Activated gamma-delta T cell treated with anti-CD3 and anti-CD28 coated beads, Interleukin-2, amount 50 U/mL, for 16 hours (primary cell): ENCODE results near the gene AGBL1.
"Not testable (repeated sequence)": the region's sequence is repeated elsewhere in the genome, so short reads cannot be mapped to it uniquely, and the experiment has no call there.

ENCODE experiments used
- DNase-seq: peaks from one replicate; pipeline ENCODE4 v3.0.0-alpha.2; 2020; ENCODE audit warnings: low read depth

Gene AGBL1

DNA sequence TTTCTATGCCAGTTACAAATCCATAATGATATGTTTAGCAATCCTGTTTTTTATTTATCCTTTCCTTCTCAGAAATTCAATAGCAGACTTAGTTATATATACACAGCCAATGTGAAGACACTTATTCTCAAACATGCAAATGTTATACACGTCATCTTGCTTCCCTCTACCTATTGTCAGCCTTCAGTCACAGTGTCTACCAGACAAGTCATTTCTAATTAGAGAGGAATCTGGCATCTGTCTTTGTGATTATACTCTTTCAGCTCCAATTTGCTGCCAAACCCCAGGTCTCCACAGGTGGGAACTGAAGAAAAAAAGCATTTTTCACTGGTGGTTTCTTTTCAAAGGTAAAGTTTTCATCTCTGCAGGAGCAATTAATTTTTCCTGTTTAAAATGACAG lies 793.1 kb downstream of the AGBL1 start:
- no peak for DNase-seq

DNA sequence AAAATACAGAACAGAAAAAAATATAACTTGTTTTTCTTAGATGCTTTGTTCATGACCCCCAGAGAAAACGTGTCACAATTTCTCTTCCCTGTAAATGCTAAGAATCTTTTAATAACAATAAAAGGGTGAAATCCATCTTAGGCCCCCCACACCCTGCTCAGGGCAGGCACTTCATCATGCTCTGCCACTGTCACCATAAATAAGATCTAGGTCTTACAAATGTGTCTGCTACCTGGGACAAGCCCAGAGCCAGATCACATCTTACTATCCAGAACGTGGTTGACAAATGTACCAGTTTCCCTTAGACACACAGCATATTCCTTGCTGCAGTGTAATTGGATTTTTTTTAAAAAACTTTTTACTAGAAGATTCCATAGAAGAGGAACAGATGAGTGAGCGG lies 795.4 kb downstream of the AGBL1 start:
- no peak for DNase-seq

DNA sequence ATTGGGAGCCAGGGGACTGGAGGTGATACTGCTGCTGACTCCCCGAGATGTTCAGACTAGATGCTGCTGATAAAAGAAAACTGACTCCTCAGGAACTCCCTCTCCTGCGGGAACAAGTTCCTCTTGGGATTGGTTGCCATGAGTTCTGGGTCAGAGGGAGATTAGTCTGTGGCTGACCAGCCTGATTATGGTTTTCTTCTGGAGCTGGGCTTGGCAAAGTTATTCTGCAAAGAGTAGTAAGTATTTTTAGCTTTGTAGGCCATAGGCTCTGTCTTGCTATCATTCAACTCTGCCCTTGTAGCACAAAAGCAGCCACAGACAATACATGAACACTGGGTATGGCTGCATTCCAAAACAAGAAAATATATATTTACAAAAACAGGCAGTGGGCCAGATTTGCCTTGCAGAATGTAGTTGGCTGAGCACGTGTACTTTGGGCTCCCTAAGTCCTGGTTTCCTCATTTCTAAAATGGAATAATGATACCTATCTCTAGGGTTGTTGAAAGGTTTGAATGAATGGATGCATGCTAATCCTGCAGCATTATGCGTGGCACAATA lies 796.8 kb downstream of the AGBL1 start:
- no peak for DNase-seq

DNA sequence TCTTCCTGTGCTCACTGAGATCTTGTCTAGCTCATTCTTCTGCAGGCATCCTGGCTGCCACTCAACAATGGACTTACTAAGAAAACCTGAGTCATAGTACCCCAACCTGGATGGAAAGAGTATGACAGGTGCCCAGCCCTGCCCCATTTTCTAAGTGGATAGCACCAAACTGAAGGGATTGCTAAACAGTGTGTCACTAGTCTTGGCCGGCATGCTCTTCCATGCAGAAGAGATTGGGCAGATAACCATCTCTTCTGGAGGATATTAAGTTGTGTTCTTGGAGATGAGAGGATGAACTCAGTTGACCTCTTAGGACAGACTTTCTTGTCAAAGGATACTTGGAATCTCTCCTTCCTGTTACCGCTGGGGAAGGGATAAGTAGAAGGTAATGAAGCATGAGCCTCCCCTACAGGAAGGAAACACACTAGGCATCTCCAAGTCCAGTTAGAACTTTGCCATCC lies 797.5 kb downstream of the AGBL1 start:
- no peak for DNase-seq

DNA sequence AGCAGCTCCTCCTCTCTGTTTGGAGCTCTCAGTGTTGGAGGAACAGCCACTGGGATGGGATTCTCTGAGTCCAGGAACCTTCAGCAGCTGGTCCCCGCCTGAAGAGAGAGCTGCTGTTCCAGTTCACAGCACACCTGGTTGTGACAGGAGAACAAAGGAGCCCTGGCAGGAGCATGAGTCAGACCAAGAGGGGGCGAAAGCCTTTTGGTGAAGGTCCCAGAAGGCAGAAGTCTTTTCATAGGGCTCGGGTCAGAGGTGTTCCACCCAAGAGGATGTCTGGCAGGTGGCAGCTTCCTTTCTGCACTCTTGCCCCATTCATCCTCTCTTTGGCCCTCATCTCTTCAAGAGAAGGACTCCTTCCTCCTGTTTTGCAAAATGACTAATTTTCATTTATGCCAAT lies 799.2 kb downstream of the AGBL1 start:
- not testable (repeated sequence) for DNase-seq

DNA sequence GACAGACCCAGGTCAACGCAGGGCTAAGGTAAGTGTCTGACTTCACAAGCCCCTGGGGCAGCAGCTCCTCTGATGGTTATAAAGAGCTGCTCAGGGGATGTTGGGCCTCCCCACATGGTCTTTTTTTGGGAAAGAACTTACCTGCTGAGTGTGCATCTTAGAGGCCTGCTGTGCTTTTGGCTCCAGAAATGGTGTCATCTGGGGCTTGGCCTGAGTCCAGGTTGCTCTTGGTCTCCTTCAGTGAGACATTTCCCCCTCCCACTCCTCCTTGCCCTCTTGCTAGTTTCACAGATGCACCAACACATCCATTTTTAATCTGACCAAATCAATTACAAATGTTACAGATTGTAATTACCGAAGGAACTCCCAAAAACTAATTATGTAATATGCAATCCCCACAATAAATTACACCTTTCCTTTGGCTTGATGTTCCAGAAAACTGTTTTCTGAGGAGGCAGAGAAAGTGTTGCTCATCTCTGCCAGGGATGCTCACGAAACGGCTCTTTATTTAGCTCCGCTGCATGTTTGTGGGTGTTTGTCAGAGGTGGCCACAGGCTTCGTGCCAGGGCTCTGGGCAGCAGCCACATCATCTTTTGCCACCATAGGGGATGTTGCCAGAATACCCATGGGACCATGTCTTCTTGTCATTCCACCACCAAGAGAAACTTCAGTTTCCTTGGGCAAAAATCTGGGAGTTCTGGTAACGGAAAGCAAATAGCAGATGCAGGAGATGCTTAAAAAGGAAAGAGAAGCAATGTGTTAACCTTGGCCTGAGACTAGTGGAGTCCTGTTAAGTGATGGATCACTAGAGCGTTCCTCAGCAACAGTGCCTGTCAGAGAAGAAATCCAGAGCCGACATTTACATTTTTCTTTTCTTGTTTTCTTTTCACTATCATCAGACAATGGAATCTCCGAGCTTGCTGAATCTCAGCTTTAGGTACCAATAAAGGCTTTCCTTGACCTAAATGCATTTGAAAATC lies 799.9 kb downstream of the AGBL1 start:
- DNase-seq, result no peak

DNA sequence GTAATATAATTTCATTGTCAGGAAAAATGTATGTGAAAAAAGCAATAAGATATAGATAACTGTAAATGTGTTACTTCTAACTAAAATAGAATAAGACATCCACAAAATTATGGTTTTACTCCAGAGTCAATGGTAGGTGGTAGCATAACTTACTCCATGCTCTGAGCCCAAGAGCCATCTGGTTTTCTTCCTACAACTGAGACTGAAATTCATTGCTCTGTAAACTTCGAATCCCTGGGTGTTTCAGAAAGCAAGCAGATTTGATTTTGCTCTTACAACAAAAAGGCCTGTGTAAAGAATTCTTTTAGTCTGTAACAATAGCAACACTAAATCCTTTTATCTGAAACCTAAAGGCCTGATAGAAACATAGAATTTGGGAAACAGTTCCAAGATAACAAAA lies 805.9 kb downstream of the AGBL1 start:
- no peak for DNase-seq

DNA sequence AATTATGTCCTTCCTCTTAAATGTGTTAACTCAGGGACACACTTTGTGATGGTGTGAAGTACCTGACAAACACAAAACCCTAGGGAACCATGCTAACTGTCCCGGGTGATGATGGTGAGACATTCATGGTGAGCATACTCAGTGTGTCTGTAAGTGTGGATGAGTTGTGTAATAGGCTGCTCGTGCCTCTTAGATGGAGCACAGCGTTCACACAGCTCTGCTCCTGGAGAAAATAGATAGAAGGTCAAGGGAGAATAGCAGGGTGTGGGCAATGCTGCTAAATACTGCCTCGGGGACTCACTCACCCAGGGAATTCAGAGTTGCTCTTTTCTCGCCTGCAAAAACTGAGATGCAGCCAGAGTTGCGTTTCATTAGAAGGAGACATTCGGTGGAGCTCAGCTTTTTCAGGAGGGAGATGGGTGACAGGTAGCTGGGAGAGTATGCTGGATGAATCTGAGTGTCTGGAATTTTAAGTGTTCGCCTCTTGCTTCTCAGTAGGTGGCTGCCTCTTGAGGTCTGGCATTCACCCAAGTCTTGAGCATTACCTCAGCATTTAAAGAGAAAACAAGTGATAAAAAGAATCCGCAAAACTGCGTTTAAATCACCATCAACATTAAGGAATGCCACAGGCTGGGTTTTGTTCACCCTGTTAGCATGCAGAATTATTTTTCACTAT lies 813.2 kb downstream of the AGBL1 start:
- no peak for DNase-seq

DNA sequence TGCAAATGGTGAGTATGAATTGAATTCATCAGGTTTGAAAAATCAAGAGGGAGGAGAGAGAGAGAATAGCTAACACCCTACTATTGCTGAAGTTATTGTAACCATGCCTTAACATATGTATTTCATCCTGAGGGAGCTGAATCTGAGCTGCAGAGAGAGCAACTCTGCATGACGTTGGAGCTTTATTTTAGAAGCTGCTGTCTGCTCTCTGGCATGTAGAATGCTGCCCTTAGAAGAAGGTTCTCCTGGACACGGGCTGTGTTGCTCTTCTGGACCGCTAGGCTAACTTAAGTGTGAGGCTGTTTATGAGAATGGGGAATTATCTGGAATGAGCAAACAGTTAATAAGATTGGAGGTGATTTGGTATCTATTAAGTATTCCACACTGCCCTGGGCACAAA lies 814.6 kb downstream of the AGBL1 start:
- no peak for DNase-seq

DNA sequence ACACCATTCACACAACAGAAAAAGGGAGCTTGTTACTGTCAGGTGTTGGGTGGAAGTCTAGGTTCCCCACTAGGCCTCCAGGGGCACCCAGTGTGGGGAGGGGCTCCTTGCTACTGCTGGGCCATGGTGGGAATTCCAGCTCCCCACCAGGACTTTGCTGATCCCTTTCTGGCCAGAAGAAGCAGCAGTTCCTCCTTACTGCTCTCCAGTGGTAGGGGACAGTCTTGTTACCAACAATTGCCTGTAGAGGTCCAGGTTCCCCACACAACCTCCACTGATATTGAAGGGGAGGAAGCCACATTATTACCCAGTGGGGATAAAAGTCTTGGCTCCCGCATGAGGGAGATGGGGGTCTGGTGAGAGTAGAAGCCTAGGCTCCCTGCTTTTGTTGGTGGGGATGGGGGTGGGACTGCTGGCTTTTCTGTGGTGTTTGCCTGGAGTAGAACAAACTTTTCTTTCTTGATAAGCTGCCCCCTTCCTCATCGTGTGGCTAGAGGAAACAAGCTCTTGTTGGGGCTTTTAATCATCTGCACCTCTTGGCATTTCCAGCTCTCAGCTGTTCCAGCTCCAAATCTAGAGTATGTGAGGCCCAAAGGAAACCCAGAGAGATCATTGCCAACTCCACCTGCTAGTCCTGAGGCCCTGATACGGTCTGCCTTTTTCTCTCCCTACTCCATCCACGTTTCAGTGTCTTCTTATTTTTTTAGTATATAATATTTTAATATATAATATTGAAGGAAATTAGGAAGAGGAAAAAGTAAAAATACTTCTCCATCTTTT lies 824.2 kb downstream of the AGBL1 start:
- DNase-seq, result no peak

DNA sequence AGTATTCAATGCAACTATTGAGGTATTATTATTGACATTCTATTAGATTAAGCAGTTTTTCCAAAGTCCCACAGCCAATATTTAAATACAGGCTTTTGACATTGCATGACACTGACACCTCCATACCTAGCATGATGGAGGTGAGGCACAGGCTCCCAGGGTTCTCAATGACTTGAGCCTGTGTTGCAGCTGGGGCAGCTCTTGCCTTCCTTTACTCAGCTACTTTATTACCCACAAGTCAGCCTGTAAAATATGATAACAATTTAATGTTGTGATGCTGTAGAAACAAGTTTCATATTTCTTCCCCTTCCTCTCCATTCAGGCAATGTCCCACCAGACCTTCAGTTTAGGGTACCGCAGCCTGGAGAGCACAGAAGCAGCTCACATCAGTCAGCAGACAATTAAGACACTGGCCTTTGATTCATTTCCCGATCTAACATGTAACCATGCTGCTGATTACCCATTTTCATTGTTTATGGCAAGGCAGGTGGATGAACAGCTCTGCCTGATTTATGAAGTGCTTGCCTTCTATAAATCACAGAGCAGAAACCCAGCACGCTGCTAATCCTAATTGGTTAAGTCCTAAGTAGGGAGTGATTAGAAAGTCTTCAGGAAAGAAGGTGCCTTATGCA lies 826.1 kb downstream of the AGBL1 start:
- no peak for DNase-seq

DNA sequence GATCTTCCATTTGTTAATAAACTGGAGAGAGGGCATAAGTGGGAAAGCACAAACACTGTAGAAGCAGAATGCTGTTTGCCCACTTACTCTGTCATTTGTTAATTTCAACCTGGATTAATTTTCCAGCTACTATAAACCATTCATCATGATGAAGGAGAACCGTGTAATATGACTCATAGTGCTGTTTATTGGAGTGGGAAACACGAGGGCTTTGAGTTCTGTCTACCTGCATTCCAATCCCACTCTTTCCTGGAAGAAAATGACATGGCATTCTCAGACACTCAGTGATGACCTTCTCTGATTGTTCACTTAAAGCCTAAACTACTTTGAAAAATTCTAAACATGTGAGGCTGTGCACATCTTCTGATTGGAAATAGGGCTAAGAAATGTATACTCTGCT lies 826.7 kb downstream of the AGBL1 start:
- no peak for DNase-seq

DNA sequence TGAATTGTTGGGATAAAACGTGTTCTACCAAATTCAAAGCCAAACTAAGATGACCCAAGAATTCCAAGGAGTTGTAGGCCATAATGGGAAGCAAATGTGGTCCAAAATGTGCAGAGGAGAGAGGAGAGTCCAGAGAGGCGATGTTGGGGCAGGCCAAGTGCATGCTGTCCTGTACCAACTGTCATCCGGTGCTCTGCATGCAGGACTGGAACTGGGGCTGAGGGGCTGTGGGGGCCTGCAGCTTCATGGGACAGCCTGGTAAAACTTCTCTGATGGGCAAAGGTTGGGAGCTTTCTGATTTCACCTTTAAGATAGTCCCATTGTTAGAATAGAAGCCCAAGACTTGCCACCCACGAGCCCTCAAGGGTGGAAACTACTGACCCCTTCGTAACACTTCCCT lies 831.4 kb downstream of the AGBL1 start:
- no peak for DNase-seq

DNA sequence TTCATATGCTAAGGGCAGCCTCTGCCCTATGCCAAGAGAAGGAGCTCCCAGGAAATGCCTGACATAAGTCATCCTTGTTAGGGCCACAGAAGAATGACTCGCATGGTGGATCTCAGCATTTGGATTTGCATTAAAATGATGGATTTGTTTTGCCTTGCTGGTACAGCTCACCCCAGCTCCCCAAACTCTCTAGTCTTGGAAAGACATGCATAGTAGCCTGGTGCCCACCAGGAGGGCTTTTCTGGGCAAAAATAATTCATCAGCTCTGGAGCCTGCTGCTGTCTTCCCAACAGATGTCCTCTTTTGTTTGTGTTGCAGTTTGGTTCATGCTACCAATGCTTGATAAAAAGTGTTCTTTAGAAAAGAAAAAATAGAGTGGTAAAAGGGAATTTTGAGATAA lies 833.0 kb downstream of the AGBL1 start:
- no peak for DNase-seq

DNA sequence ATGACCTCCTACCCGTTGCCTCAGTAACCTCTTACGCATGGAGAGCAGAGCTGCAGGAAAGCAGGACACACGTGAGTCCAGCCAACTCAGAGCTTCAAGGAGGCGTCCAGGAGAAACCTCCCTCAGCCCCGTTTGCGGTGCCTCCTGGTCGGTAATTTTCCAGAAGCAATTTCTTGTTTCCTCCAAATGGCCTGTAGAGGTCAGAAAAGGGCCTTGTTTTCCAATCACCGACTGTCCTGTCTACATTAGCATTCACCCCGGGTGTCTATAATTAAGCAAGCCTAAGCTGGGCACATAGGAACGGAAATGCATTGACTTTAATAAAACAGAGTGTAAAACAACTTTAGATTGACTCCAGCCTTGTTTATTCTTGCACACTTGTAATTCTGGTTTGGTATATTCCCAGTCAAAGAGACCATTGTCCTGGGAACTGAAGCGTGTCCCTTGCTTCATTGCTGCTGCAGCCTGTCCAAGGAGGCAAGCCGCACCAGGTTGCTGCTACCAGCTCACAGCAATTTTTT lies 836.2 kb downstream of the AGBL1 start:
- no peak for DNase-seq

DNA sequence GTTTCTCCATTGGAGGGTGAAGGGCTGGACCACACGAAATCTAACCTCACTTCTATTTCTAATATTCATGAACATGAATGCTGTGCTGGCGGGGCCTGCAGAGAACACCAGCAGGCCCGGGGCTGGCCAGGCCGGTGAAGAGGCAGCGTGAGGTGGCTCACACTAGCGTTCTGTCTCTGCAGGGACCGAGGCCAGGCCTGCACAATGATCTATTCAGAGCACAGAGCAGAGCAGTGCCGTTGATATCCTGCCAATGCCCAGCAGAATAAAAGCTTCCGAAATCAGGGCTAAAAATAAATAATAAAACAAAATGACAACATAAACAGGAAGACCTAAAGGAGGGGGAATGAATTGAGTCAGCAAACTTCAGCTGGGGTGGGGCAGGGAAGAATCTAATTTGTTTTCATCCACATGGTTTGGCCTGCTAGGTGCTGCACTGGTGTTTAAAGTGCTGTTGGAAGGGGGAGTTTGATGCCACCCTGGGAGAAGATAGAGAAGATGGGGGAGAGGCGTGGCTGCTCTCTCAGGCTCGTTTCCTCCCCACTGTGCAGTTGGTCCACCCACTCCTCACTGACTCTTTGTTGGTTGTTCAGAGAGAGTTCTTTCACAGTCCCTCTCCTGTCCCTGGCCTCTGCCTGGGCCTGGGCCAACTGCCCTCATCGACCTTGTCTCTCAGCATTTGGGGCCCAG lies 837.1 kb downstream of the AGBL1 start:
- no peak for DNase-seq

DNA sequence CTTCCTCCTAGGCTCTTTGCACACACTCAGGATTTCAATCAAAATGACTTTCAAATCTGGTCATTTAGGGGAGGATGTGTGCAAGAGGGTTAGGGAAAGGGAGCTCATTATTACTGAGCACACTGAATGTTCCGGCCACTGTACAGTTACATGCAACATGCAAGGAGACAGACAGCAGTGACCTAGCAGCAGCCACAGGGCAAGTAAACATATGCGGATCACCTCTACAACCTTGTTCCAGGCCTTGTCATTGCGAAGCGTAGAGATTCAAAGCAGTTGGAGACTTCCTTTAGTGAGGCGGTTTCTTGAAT lies 837.6 kb downstream of the AGBL1 start:
- DNase-seq, result no peak

DNA sequence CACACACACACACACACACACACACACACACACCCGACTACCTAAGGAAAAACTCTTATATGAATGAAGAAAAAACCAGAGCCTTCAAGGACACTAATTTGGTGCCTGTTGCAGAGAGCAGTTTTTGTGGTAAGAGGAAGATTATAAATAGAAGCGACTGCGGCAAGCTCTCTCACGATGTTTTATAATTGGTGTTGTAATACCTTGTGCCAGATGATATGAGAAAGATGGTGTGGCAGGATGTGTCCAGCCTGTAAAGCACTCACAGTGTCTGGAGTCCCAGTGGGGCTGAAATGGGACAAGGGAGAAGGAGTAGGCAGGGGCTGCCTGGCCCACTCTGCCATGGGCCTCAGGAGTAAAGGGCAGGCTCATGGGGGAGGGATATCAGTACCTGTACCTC lies 839.9 kb downstream of the AGBL1 start:
- DNase-seq, result no peak

DNA sequence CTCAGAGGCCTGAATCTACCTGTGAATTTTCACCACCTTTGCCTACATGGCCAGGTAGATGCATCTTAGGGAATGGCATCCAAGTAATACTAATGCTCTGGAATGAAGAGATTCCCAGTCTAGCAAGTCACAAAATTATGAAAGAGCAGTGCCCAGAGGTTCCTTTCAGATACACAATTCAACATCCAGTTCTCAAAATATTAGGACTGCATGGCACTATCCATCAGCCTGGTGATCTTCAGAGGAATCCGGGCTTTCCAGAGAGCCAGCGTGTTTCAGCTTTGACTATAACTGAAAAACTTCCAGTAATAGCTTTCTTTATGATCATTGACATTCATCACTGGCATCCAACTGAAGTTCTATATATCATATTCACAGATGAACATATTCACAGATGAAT lies 849.8 kb downstream of the AGBL1 start:
- DNase-seq, result no peak

DNA sequence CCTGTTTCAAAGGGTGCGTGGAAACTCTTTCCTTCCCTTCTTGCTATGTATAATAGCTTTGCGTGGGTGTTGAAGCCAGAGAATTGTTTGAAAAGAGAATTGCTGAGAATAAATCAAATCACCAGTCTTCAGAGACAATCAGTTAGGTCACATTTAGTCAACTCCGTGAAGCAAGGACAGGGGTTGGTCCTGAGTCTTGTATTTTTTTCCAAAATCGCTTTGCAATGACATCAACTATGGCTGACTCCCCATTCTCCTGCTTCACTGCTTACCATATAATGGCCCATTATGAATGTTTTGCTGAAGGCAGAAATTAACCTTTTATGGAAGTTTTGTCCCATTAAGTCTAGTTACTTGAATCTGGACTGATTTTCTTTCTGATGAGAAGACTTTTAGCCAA lies 852.8 kb downstream of the AGBL1 start:
- DNase-seq, result no peak

DNA sequence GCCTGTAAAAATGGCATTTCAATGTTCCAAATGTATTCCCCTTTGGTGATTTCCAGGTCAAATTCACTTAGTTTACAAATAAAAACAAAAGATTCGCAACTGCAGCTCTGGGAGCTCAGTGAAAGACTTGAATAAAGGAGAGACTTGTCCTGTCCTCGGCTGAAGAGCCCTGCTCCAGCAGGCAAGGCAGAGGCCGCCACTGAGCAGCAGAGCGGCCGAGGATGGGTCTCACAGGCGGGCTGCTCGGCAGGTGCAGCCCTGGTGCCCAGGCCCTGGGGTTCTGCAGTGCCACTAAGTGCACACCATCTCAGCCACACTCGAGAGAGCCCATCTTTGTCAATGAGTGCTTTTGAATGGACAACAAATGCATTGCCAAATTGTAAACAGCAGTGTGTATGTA lies 856.2 kb downstream of the AGBL1 start:
- no peak for DNase-seq
